ENCODE data around the gene RUNDC1.

DNA sequence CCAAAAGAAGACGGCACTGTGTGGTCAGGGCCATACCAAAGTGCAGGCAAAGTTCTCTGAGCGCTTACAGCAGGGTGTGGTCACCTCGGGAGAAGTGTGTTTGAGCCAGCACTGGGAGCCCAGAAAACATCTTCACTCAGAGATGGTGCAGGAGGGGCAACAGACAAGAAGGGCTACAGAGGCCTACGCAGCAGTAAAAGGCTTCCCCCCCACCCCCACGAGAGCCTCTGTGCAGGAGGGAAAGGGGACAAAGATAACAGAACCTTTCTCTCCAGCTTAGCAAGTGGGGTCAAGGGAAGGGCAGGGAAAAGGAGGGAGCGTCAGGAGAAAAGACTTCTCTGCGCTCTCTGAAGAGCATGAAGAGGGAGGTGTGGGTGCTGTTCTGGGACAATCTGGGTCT, 39.1 kb downstream of the RUNDC1 start:
- TF ChIP-seq YY1 (IDR thresholded peaks at IDR 0.05; ENCODE audit: insufficient read depth, insufficient read length) (no peak), ZNF274 (IDR thresholded peaks at IDR 0.05; ENCODE audit: low read depth, low read length) (no peak), SUZ12 (IDR thresholded peaks at IDR 0.05; ENCODE audit: extremely low read depth, insufficient read depth, insufficient read length) (no peak)

All from NT2/D1 (cell line).